Measurements from ENCODE around the gene EDA2R. TPM values are rescaled to one million over a fixed set of nuclear protein-coding genes. Genes with fewer than 3 reads are reported as not detected.

The EDA2R gene
- total RNA-seq: 12.6 and 14.2 TPM in 2 replicates

GRCh38 chrX:66638591-66639500 lies at the start of gene EDA2R:
EDA2R (minus strand) TSS chrX:66639078; CDS start chrX:66616020, 23,058 bp downstream.
- DNase-seq (ENCODE audit: low read depth): peak; percentile 32
- H3K27me3 ChIP-seq (ENCODE audit: control insufficient read depth, insufficient read depth, low read length): no peaks in the 10 kb centered on the region
- peak within 1 kb of the TSS; percentile 50 for H3K4me3 ChIP-seq (ENCODE audit: low read depth, low read length)
- no peaks in the 10 kb centered on the region for H3K36me3 ChIP-seq (ENCODE audit: control insufficient read depth, insufficient read depth, low read length)
- TF ChIP-seq CTCF (IDR thresholded peaks at IDR 0.05; ENCODE audit: insufficient read depth, low read length, poor library complexity, severe bottlenecking): no peak

GRCh38 chrX:66684196-66684595 lies 45.3 kb upstream of the EDA2R start:
- Histone ChIP-seq H3K4me3 (ENCODE audit: low read depth, low read length) (no peak overlapping the region), H3K36me3 (ENCODE audit: control insufficient read depth, insufficient read depth, low read length) (no peaks in the 10 kb centered on the region), H3K27me3 (ENCODE audit: control insufficient read depth, insufficient read depth, low read length) (no peaks in the 10 kb centered on the region)
- no peak for DNase-seq (ENCODE audit: low read depth)
- no peak for TF ChIP-seq CTCF (IDR thresholded peaks at IDR 0.05; ENCODE audit: insufficient read depth, low read length, poor library complexity, severe bottlenecking)

- Histone ChIP-seq H3K4me3 (ENCODE audit: low read depth, low read length) (no peak overlapping the region), H3K27me3 (ENCODE audit: control insufficient read depth, insufficient read depth, low read length) (no peaks in the 10 kb centered on the region), H3K36me3 (ENCODE audit: control insufficient read depth, insufficient read depth, low read length) (no peaks in the 10 kb centered on the region)
- TF ChIP-seq CTCF (IDR thresholded peaks at IDR 0.05; ENCODE audit: insufficient read depth, low read length, poor library complexity, severe bottlenecking): no peak
- DNase-seq (ENCODE audit: low read depth): no peak
Observed at GRCh38 chrX:66680451-66680850, 41.6 kb upstream of the EDA2R start.

- no peaks in the 10 kb centered on the region for H3K27me3 ChIP-seq (ENCODE audit: control insufficient read depth, insufficient read depth, low read length)
- H3K36me3 ChIP-seq (ENCODE audit: control insufficient read depth, insufficient read depth, low read length): no peaks in the 10 kb centered on the region
- no peak for DNase-seq (ENCODE audit: low read depth)
- no peak overlapping the region for H3K4me3 ChIP-seq (ENCODE audit: low read depth, low read length)
- TF ChIP-seq CTCF (IDR thresholded peaks at IDR 0.05; ENCODE audit: insufficient read depth, low read length, poor library complexity, severe bottlenecking): no peak
Observed at GRCh38 chrX:66677430-66677829, 38.6 kb upstream of the EDA2R start.

GRCh38 chrX:66676990-66677389 lies 38.1 kb upstream of the EDA2R start:
- no peaks in the 10 kb centered on the region for H3K27me3 ChIP-seq (ENCODE audit: control insufficient read depth, insufficient read depth, low read length)
- TF ChIP-seq CTCF (IDR thresholded peaks at IDR 0.05; ENCODE audit: insufficient read depth, low read length, poor library complexity, severe bottlenecking): no peak
- no peaks in the 10 kb centered on the region for H3K36me3 ChIP-seq (ENCODE audit: control insufficient read depth, insufficient read depth, low read length)
- H3K4me3 ChIP-seq (ENCODE audit: low read depth, low read length): no peak overlapping the region
- no peak for DNase-seq (ENCODE audit: low read depth)
